Measurements from ENCODE around the gene SYTL1. TPM values are rescaled to one million over a fixed set of nuclear protein-coding genes. Genes with fewer than 3 reads are reported as not detected.

SYTL1 gene
- total RNA-seq, 2 experiments from 2014 or later, result 60.7 to 85.3 TPM

- Mint-ChIP-seq H3K4me3 (no peak overlapping the region), H3K4me1 (peaks cover 11% of the 10 kb centered on the region), H3K27ac (no peak overlapping the region), H3K27me3 (no peaks in the 10 kb centered on the region), H3K9me3 (ENCODE audit: low read depth) (no peaks in the 10 kb centered on the region), H3K36me3 (peaks cover 2% of the 10 kb centered on the region)
- CTCF ChIA-PET, result interaction anchor here (0.8 to 14.3 kb wide), 13 partner anchors 9 to 205 kb away, joined by 3 to 331 read pairs (median 5); partner anchors contain the start of genes AHDC1 and WASF2
- ATAC-seq (no peak), DNase-seq (no peak)
Observed at GRCh38 chr1:27402349-27402754, 60.5 kb downstream of the SYTL1 start.

GRCh38 chr1:27403065-27403726 is 61.4 kb downstream of the SYTL1 start:
- H3K4me3 Mint-ChIP-seq, result no peak overlapping the region
- no peak for DNase-seq

More at GRCh38 chr1:27403065-27403726, 61.4 kb downstream of the SYTL1 start:
- Mint-ChIP-seq H3K27ac (peak overlapping the region; percentile 71), H3K9me3 (ENCODE audit: low read depth) (no peaks in the 10 kb centered on the region), H3K27me3 (no peaks in the 10 kb centered on the region), H3K4me1 (peaks cover 11% of the 10 kb centered on the region), H3K36me3 (peaks cover 5% of the 10 kb centered on the region)
- CTCF ChIA-PET, result interaction anchor here (1.0 to 14.3 kb wide), 12 partner anchors 10 to 204 kb away, joined by 3 to 331 read pairs (median 4); partner anchors contain the start of genes AHDC1 and WASF2
- peak; percentile 44 for ATAC-seq

Other genes starting within 250 kb of the SYTL1 start
- 10 to 100 TPM; 25.8 to 26.3 TPM for gene SLC9A1, start 186.9 kb upstream of the SYTL1 start, total RNA-seq
- 10 to 100 TPM; 28.9 to 32.6 TPM for gene WDTC1, start 107.4 kb upstream of the SYTL1 start, total RNA-seq
- gene TMEM222, start 19.9 kb upstream of the SYTL1 start, total RNA-seq, result 10 to 100 TPM; 31.0 to 44.2 TPM
- gene MAP3K6, start 24.9 kb downstream of the SYTL1 start, total RNA-seq, result 10 to 100 TPM in 1 of 2 experiments, 1 to 10 TPM in 1; 7.4 to 10.6 TPM
- not detected for gene FCN3, start 32.8 kb downstream of the SYTL1 start, total RNA-seq
- gene CD164L2, start 41.3 kb downstream of the SYTL1 start, total RNA-seq, result not detected
- gene GPR3, start 50.6 kb downstream of the SYTL1 start, total RNA-seq, result under 1 TPM; 0.44 to 0.49 TPM
- gene WASF2, start 148.1 kb downstream of the SYTL1 start, total RNA-seq, result 100 to 1,000 TPM; 113 to 117 TPM